Esophagus (tissue), 2 donors: ENCODE results near the gene MGME1. TPM values are rescaled to one million over a fixed set of nuclear protein-coding genes. Genes with fewer than 3 reads are reported as not detected.

Experiments used
- H3K27ac ChIP-seq, 2 donors: one replicate each; pipeline ENCODE4 v1.5.1; 2013; ENCODE audit warnings: low read depth in 2 of 2, mild to moderate bottlenecking in 2 of 2, inconsistent platforms in 1 of 2, low read length in 1 of 2, moderate library complexity in 1 of 2
- H3K27me3 ChIP-seq, 2 donors: one replicate each; pipeline ENCODE4 v1.6.1; 2013; ENCODE audit warnings: low read length in 2 of 2, control low read depth in 1 of 2, mild to moderate bottlenecking in 1 of 2; ENCODE audit not compliant: insufficient read depth in 2 of 2, control insufficient read depth in 1 of 2
- H3K36me3 ChIP-seq, 2 donors: one replicate each; pipeline ENCODE4 v1.6.1; 2013; ENCODE audit warnings: low read length in 1 of 2; ENCODE audit not compliant: control insufficient read depth in 2 of 2, insufficient read depth in 2 of 2
- H3K4me1 ChIP-seq, 2 donors: one replicate each; pipeline ENCODE4 v1.6.1; 2013; ENCODE audit warnings: low read length in 1 of 2; ENCODE audit not compliant: control insufficient read depth in 2 of 2, insufficient read depth in 2 of 2
- H3K4me3 ChIP-seq, 2 donors: one replicate each; pipeline ENCODE4 v1.5.1; 2013; ENCODE audit warnings: low read length in 2 of 2, mild to moderate bottlenecking in 2 of 2, low read depth in 1 of 2, moderate library complexity in 1 of 2
- H3K9me3 ChIP-seq, 2 donors: one replicate each; pipeline ENCODE4 v1.6.1; 2013; ENCODE audit warnings: mild to moderate bottlenecking in 2 of 2, low read depth in 1 of 2, low read length in 1 of 2, moderate library complexity in 1 of 2; ENCODE audit not compliant: control insufficient read depth in 2 of 2, insufficient read depth in 1 of 2
- WGBS, 2 donors: extraction: QIAGEN DNeasy Blood & Tissue Kit; methylation state at CpG; one replicate each; pipeline ENCODE4 v1.1.7; 2013; 5-methylcytosine and 5-hydroxymethylcytosine counted together
- polyA plus RNA-seq, 2 donors: library from polyadenylated mRNA; stranded (reverse); fragments of 200-250 nt; gene quantifications; one replicate each; pipeline ENCODE4 v1.2.3, GENCODE V29; 2013
- donor health status: healthy with polysubstance abuse.
- donor health status: Bipolar disorder and iron deficiency.

MGME1 gene
- polyA plus RNA-seq, 2 donors: 9.6 to 14.5 TPM

DNA sequence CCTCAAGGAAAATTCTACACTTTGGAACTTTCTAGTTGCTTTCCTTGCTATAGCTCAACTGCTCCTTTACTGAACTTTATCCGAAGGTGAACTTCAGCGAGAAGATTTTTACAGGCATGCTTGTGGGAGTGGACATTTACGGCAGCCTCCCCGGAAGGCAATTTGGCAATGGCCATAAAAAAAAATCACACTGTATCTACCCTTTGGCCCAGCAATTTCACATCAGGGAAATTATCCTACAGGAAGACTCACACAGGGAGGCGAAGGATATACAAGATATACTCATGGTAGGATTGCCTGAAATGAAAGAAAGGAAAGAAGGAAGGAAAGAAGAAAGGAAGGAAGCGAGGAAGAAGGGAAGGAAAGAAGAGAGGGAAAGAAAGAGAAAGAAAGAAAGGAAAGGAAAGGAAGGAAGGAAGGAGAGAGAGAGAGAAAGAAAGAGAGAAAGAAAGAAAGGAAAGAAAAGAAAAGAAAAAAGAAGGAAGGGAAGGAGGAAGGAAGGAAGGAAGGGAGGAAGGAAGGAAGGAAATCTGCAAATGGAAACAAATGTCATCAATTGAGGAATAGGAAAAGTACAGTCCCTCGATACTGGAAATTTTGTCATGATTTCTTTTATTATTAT lies 63.2 kb downstream of the MGME1 start:
- WGBS, 2 donors: 84% methylated on average over 7 of the region's 7 CpGs
- Histone ChIP-seq H3K27me3 (no peaks in the 10 kb centered on the region), H3K27ac (no peak overlapping the region)

GRCh38 chr20:18032977-18033892 lies 64.4 kb downstream of the MGME1 start:
- Histone ChIP-seq H3K9me3 (no peaks in the 10 kb centered on the region), H3K27ac (no peak overlapping the region), H3K27me3 (no peaks in the 10 kb centered on the region), H3K4me3 (no peak overlapping the region), H3K36me3 (peaks cover 0 to 14% of the 10 kb centered on the region in 2 donors), H3K4me1 (peaks cover 0 to 6% of the 10 kb centered on the region in 2 donors)
- 71 to 77% methylated on average over 17 of the region's 17 CpGs for WGBS, 2 donors

More for the DNA sequence above, 63.2 kb downstream of the MGME1 start:
- Histone ChIP-seq H3K36me3 (peaks cover 0 to 12% of the 10 kb centered on the region in 2 donors), H3K9me3 (no peaks in the 10 kb centered on the region), H3K4me1 (peaks cover 0 to 6% of the 10 kb centered on the region in 2 donors), H3K4me3 (no peak overlapping the region)

- no peak overlapping the region for H3K4me3 ChIP-seq
- no peaks in the 10 kb centered on the region for H3K27me3 ChIP-seq
- peaks cover 0 to 18% of the 10 kb centered on the region in 2 donors for H3K36me3 ChIP-seq
- 66 to 71% methylated on average over 5 of the region's 5 CpGs for WGBS, 2 donors
- H3K4me1 ChIP-seq: peaks cover 0 to 6% of the 10 kb centered on the region in 2 donors
- H3K9me3 ChIP-seq: no peaks in the 10 kb centered on the region
- H3K27ac ChIP-seq: no peak overlapping the region
These were observed 65.2 kb downstream of the MGME1 start for GRCh38 chr20:18034039-18034438.

DNA sequence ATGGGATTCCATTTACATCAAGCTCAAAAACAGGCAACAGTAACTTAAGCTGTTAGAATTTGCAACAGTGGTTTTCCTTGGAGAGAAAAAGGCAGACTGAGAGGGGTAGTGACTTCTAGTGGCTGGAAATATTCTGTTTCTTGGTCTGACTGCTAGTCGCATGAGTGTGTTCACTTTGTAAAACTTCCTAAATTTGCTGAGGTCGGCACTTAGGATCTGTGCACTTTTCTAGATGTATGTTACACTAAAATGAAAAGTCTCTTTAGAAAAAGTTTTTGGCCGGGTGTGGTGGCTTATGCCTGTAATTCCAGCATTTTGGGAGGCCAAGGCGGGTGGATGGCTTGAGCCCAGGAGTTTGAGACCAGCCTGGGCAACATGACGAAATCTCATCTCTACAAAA lies 70.2 kb downstream of the MGME1 start:
- H3K27ac ChIP-seq: no peak overlapping the region
- H3K4me1 ChIP-seq: no peaks in the 10 kb centered on the region
- peaks cover 0 to 14% of the 10 kb centered on the region in 2 donors for H3K36me3 ChIP-seq
- H3K4me3 ChIP-seq: no peak overlapping the region
- WGBS, 2 donors: 88 to 89% methylated on average over 5 of the region's 5 CpGs
- H3K9me3 ChIP-seq: peaks cover 0 to 3% of the 10 kb centered on the region in 2 donors
- no peaks in the 10 kb centered on the region for H3K27me3 ChIP-seq

Other genes starting within 250 kb of the MGME1 start
- 10 to 100 TPM; 51.2 to 58.9 TPM for gene SNX5, start 224 bp upstream of the MGME1 start, polyA plus RNA-seq
- 1 to 10 TPM; 4.0 to 7.3 TPM for gene OVOL2, start 88.9 kb downstream of the MGME1 start, polyA plus RNA-seq
- gene KAT14, start 168.8 kb downstream of the MGME1 start, polyA plus RNA-seq: 1 to 10 TPM; 4.3 to 6.0 TPM
- 1 to 10 TPM; 7.5 to 8.9 TPM for gene PET117, start 168.8 kb downstream of the MGME1 start, polyA plus RNA-seq